ENCODE data around the gene CRADD.

- no peak for TF ChIP-seq CTCF (IDR thresholded peaks at IDR 0.05)
- no peak for TF ChIP-seq POLR2AphosphoS5 (IDR thresholded peaks at IDR 0.05)
These were observed 193.0 kb downstream of the CRADD start for GRCh38 chr12:93870020-93870795.
